ENCODE data around the gene CA12. TPM values are rescaled to one million over a fixed set of nuclear protein-coding genes. Genes with fewer than 3 reads are reported as not detected.

Gene CA12
- total and polyA plus RNA-seq, 2 donors from 2014 or later (not counting 2 experiments from before 2014, with no cell fraction given) = 10.6 to 21.6 TPM

Other genes with a start within 250 kb of the CA12 start
- 129 and 140 TPM in 2 replicates for gene RPS27L, start 224.4 kb downstream of the CA12 start, total RNA-seq
- gene RPS27L, start 224.4 kb downstream of the CA12 start, polyA plus RNA-seq = 199 and 221 TPM in 2 replicates
- gene RAB8B, start 192.2 kb downstream of the CA12 start, total RNA-seq = 18.9 and 20.4 TPM in 2 replicates
- gene RAB8B, start 192.2 kb downstream of the CA12 start, polyA plus RNA-seq = 4.5 and 5.1 TPM in 2 replicates
- 5.3 and 5.7 TPM in 2 replicates for gene APH1B, start 104.2 kb downstream of the CA12 start, total RNA-seq
- gene APH1B, start 104.2 kb downstream of the CA12 start, polyA plus RNA-seq = 6.6 and 7.7 TPM in 2 replicates
- gene USP3, start 122.7 kb upstream of the CA12 start, total RNA-seq = 26.3 and 26.7 TPM in 2 replicates
- 14.0 and 16.0 TPM in 2 replicates for gene USP3, start 122.7 kb upstream of the CA12 start, polyA plus RNA-seq
- 0.03 and 0.21 TPM in 2 replicates for gene FBXL22, start 215.5 kb upstream of the CA12 start, total RNA-seq
- gene FBXL22, start 215.5 kb upstream of the CA12 start, polyA plus RNA-seq = 0.07 and 0.13 TPM in 2 replicates